Heart left ventricle (tissue), 13 donors: ENCODE results near the gene TJP2.
A peak's percentile ranks its signal among the peaks of the same experiment; 100 is the strongest.

Source experiments
- CTCF ChIP-seq, 12 donors: fragments of 200-600 bp; sonication (generic) in 4 of 12; IDR thresholded peaks; one replicate each; pipeline versions ENCODE4 v1.5.0 to v1.8.0; 2018 to 2022; ENCODE audit warnings: antibody characterized with exemption in 12 of 12, mild to moderate bottlenecking in 5 of 12
- POLR2A ChIP-seq, 2 donors: fragments of 450-650 bp; IDR thresholded peaks; one replicate each; pipeline ENCODE4 v1.6.1; 2017; ENCODE audit warnings: antibody characterized with exemption in 2 of 2, mild to moderate bottlenecking in 2 of 2, moderate library complexity in 2 of 2
- donor health status: ischemic (EF 13 %, LVEDD 7.1; RV severe dilation, severe dysfunction).
- donor health status: DM: no; HTN: yes; CAD: no.
- donor health status: DM: no; HTN: no; CAD: no.
- donor health status: ischemic (EF 25% LVEDD 6.9; RV normal size, moderate dysfunction).
- donor health status: ischemic (EF 25% LVEDD 5.7; RV mildly dilated, moderate dysfunction).
- donor health status: ischemic (EF 35%, LVEDD 5.7; RV mildly dilated, moderate dysfunction).
- donor health status: nonischemic (EF 11% LVEDD 7.7; RV severe dilation, severe dysfunction).
- donor health status: DM: yes; HTN: yes; CAD: no.
- donor health status: PGD.
- donor health status: ischemic (EF 29% LVEDD 5.4; RV normal size, mild dysfunction).
- donor health status: nonischemic (EF 23%, LVEDD 6.1; RV moderate dilation, normal function).

GRCh38 chr9:69199769-69200470 lies 25.8 kb downstream of the TJP2 start:
- TF ChIP-seq CTCF (IDR thresholded peaks at IDR 0.05) (peak in 1 of 12 donors; percentile 9), POLR2A (IDR thresholded peaks at IDR 0.05) (no peak)
